Psoas muscle (tissue), 8 donors: ENCODE data around the gene PCDH1. TPM values are rescaled to one million over a fixed set of nuclear protein-coding genes. Genes with fewer than 3 reads are reported as not detected.

Source experiments
- ATAC-seq, 4 donors: fragments of 200-7000 bp; cut with Tn5 transposase; one replicate each; pipeline ENCODE4 v1.9.1; 2020; ENCODE audit warnings: moderate library complexity in 3 of 4, mild to moderate bottlenecking in 2 of 4
- DNase-seq, 2 donors: peaks; one replicate each; pipeline ENCODE4 v3.0.0-alpha.2; 2020
- H3K27ac ChIP-seq: fragments of 200-600 bp; one replicate; pipeline ENCODE4 v1.8.0; 2022
- H3K27me3 ChIP-seq, 3 donors: fragments of 200-600 bp in 1 of 3; one replicate each; pipeline versions ENCODE4 v1.6.1 to v1.8.0; 2013 to 2022; ENCODE audit warnings: low read length in 2 of 3, mild to moderate bottlenecking in 2 of 3, moderate library complexity in 1 of 3; ENCODE audit not compliant: insufficient read depth in 3 of 3
- H3K36me3 ChIP-seq, 2 donors: fragments of 200-600 bp in 1 of 2; one replicate each; pipeline versions ENCODE4 v1.6.1 to v1.8.0; 2013 to 2022; ENCODE audit warnings: low read depth in 1 of 2, mild to moderate bottlenecking in 1 of 2, moderate library complexity in 1 of 2; ENCODE audit not compliant: insufficient read depth in 1 of 2
- H3K4me1 ChIP-seq: fragments of 200-600 bp; one replicate; pipeline ENCODE4 v1.8.0; 2022
- H3K4me3 ChIP-seq: fragments of 200-600 bp; one replicate; pipeline ENCODE4 v1.8.0; 2022; ENCODE audit warnings: mild to moderate bottlenecking
- H3K9me3 ChIP-seq: fragments of 200-600 bp; one replicate; pipeline ENCODE4 v1.8.0; 2022
- WGBS, 3 donors: extraction: QIAGEN DNeasy Blood & Tissue Kit; methylation state at CpG; one replicate each; pipeline versions ENCODE4 v1.1.6 to v1.1.7; 2013; 5-methylcytosine and 5-hydroxymethylcytosine counted together
- intact Hi-C, 2 donors: fragments of 100-400 bp; cut with DNase I; formaldehyde crosslinking; loops; one replicate each; pipeline versions ENCODE4 v1.11.0 to v1.14.2; 2022
- polyA plus RNA-seq, 3 donors: library from polyadenylated mRNA; stranded (reverse); fragments of 200-250 nt; gene quantifications; one replicate each; pipeline ENCODE4 v1.2.3, GENCODE V29; 2013
- total RNA-seq, 4 donors: library from RNA; stranded (reverse); fragmentation: NEBNext Ultra II Directional in 2 of 4; extraction: Animal tissue kit (Norgen Biotek cat#: 25700) in 2 of 4; gene quantifications; one replicate each; pipeline versions ENCODE4 v1.2.1 to v1.2.4, GENCODE V29; 2021 to 2023
- TF ChIP-seq, protein P1 (sequence below): fragments of 200-600 bp; IDR thresholded peaks from one replicate; pipeline ENCODE4 v1.8.0; 2022; ENCODE audit warnings: antibody characterized with exemption
- donor health status: healthy with polysubstance abuse.
- donor health status: DM: no; HTN: no; CAD: no; lungs with moderate emphysema.
- donor health status: Bipolar disorder and iron deficiency.
- donor health status: healthy.
- donor health status: DM: yes; HTN: yes; CAD: no.
- donor health status: DM: no; HTN: no; CAD: no.
- donor health status: DM: no; HTN: no; CAD: no.
- donor health status: DM: yes; HTN: yes; CAD: no.

PCDH1 gene
- total and polyA plus RNA-seq, 7 donors: 4.2 to 17.4 (median 10.1) TPM

- Histone ChIP-seq H3K27me3 (peaks cover 0 to 20% (median 0%) of the 10 kb centered on the region in 3 donors), H3K36me3 (peaks cover 0 to 10% of the 10 kb centered on the region in 2 donors), H3K27ac (no peak overlapping the region), H3K4me3 (no peak overlapping the region), H3K9me3 (no peaks in the 10 kb centered on the region), H3K4me1 (no peaks in the 10 kb centered on the region)
- 28 to 35% (median 31%) methylated on average over 13 of the region's 13 CpGs for WGBS, 3 donors
- peak in 1 of 2 donors; percentile 39 for DNase-seq
- intact Hi-C loops: no loop called here
- no peak for ATAC-seq
- TF ChIP-seq, protein P1, sequence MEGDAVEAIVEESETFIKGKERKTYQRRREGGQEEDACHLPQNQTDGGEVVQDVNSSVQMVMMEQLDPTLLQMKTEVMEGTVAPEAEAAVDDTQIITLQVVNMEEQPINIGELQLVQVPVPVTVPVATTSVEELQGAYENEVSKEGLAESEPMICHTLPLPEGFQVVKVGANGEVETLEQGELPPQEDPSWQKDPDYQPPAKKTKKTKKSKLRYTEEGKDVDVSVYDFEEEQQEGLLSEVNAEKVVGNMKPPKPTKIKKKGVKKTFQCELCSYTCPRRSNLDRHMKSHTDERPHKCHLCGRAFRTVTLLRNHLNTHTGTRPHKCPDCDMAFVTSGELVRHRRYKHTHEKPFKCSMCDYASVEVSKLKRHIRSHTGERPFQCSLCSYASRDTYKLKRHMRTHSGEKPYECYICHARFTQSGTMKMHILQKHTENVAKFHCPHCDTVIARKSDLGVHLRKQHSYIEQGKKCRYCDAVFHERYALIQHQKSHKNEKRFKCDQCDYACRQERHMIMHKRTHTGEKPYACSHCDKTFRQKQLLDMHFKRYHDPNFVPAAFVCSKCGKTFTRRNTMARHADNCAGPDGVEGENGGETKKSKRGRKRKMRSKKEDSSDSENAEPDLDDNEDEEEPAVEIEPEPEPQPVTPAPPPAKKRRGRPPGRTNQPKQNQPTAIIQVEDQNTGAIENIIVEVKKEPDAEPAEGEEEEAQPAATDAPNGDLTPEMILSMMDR: no peak
Observed at GRCh38 chr5:141866096-141866495, 12.1 kb downstream of the PCDH1 start.

DNA sequence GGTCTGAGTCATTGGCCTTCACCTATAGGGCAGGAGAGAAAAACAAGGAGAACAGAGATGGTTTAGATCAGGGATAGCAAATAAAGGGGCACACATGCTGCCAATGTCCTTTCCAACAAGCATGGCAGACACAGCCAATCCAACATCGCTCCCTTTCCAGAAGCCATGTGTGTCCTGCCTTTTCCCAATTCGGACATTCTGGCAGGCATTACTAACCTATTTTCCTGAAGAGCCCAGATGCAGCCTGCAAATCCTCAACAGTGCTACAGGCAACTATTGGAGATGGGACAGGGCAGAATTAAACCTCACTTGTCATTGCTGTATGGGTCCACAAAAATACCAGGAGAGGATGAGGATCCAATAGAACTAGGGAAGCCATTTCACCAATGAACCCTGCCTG, 12.8 kb downstream of the PCDH1 start:
- peaks cover 0 to 10% of the 10 kb centered on the region in 2 donors for H3K36me3 ChIP-seq
- no peak overlapping the region for H3K4me3 ChIP-seq
- TF ChIP-seq, protein P1: no peak
- no peak for DNase-seq
- ATAC-seq: no peak
- H3K4me1 ChIP-seq: no peaks in the 10 kb centered on the region
- H3K27me3 ChIP-seq: peaks cover 0 to 13% (median 0%) of the 10 kb centered on the region in 3 donors
- WGBS, 3 donors: 49 to 74% (median 52%) methylated on average over 2 of the region's 2 CpGs
- H3K27ac ChIP-seq: no peak overlapping the region
- H3K9me3 ChIP-seq: no peaks in the 10 kb centered on the region
- intact Hi-C loops: no loop called here

DNA sequence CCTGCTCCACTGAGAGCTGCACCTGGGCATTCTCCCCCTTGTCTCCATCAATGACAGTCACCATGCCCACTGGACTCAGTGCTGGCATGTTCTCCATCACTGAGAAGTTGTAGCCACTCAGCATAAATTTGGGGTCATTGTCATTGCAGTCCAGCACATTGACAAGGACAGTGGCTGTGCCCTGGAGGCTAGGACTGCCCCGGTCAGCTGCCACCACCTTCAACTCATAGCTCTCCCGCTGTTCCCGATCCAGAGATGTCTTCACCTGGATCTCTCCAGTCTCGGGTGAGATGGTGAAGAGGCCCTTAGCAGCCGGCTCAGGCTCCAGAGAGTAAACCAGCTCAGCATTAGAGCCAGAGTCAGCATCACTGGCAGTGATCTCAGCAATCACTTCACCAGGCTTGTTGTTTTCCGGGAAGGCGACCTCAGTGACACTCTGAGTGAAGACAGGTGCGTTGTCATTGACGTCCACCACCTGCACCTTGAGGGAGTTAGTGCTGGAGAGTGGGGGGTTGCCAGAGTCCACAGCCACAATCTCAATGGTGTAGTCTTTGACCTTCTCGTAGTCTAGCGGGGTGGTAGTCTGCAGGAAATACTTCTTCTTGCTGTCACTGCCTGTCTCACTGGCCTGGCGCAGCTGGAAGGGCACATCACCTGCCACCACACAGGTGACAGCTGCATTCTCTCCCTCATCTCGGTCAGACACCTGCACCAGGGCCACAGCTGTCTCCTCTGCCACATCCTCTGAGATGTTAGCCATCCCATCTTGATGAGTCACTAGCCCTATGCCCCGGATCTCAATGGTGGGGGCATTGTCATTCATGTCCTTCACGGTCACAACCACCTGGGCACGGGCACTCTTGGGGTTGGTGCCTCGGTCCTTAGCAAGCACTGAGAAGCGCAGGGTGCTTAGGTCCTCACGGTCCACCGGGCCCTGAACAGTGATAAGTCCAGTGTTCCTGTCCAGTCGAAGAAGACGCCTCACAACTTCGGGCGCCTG, 13.5 kb downstream of the PCDH1 start:
- DNase-seq: no peak
- 73 to 78% (median 76%) methylated on average over 24 of the region's 24 CpGs for WGBS, 3 donors
- H3K4me1 ChIP-seq: no peaks in the 10 kb centered on the region
- no peak overlapping the region for H3K27ac ChIP-seq
- ATAC-seq: no peak
- no peak overlapping the region for H3K4me3 ChIP-seq
- intact Hi-C loops: no loop called here
- H3K9me3 ChIP-seq: no peaks in the 10 kb centered on the region
- peaks cover 0 to 10% of the 10 kb centered on the region in 2 donors for H3K36me3 ChIP-seq
- TF ChIP-seq, protein P1: no peak
- peaks cover 0 to 14% (median 2%) of the 10 kb centered on the region in 3 donors for H3K27me3 ChIP-seq

- Histone ChIP-seq H3K27me3 (peaks cover 0 to 20% (median 2%) of the 10 kb centered on the region in 3 donors), H3K4me3 (no peak overlapping the region), H3K9me3 (no peaks in the 10 kb centered on the region), H3K4me1 (no peaks in the 10 kb centered on the region), H3K27ac (no peak overlapping the region), H3K36me3 (peaks cover 0 to 10% of the 10 kb centered on the region in 2 donors)
- 94 to 97% (median 94%) methylated on average over 20 of the region's 20 CpGs for WGBS, 3 donors
- peak in 1 of 2 donors; percentile 42 for DNase-seq
- no peak for ATAC-seq
- intact Hi-C loops: no loop called here
- TF ChIP-seq, protein P1: no peak
Observed at GRCh38 chr5:141863569-141864178, 14.5 kb downstream of the PCDH1 start.
